Ovary (tissue), 10 donors: ENCODE results near the gene ACTBL2. TPM values are rescaled to one million over a fixed set of nuclear protein-coding genes. Genes with fewer than 3 reads are reported as not detected.

Experiments used
- DNase-seq, 5 donors: peaks; one replicate each; pipeline ENCODE4 v3.0.0-alpha.2; 2019 to 2020
- H3K27ac ChIP-seq, 2 donors: fragments of 200-600 bp; one replicate each; pipeline versions ENCODE4 v1.5.1 to v1.8.0; 2019 to 2022
- H3K27me3 ChIP-seq: fragments of 200-600 bp; one replicate; pipeline ENCODE4 v1.8.0; 2022
- H3K36me3 ChIP-seq: fragments of 200-600 bp; sonication (generic); one replicate; pipeline ENCODE4 v1.5.1; 2019
- H3K4me1 ChIP-seq: one replicate; pipeline ENCODE4 v1.8.1; 2013; ENCODE audit warnings: mild to moderate bottlenecking, moderate library complexity; ENCODE audit not compliant: insufficient read depth
- H3K4me3 ChIP-seq: fragments of 200-600 bp; sonication (generic); one replicate; pipeline ENCODE4 v1.5.1; 2017
- H3K9me3 ChIP-seq, 2 donors: fragments of 200-600 bp in 1 of 2; sonication (generic) in 1 of 2; one replicate each; pipeline versions ENCODE4 v1.5.1 to v1.8.1; 2013 to 2019; ENCODE audit warnings: mild to moderate bottlenecking in 1 of 2, moderate library complexity in 1 of 2
- CTCF ChIP-seq, 3 donors: fragments of 450-650 bp in 2 of 3; fragments of 200-600 bp in 1 of 3; IDR thresholded peaks; one replicate each; pipeline versions ENCODE4 v1.5.1 to v1.8.0; 2016 to 2022; ENCODE audit warnings: antibody characterized with exemption in 3 of 3, mild to moderate bottlenecking in 1 of 3
- EP300 ChIP-seq: sonication (generic); formaldehyde crosslinking; IDR thresholded peaks from one replicate; pipeline ENCODE4 v1.6.1; 2017; ENCODE audit warnings: antibody characterized with exemption
- POLR2A ChIP-seq: fragments of 450-650 bp; IDR thresholded peaks from one replicate; pipeline ENCODE4 v1.6.1; 2017; ENCODE audit warnings: antibody characterized with exemption, mild to moderate bottlenecking, moderate library complexity
- WGBS, 3 donors: extraction: QIAGEN DNeasy Blood & Tissue Kit in 1 of 3; methylation state at CpG; one replicate each; pipeline versions ENCODE4 v1.1.5 to v1.1.7; 2013 to 2017; 5-methylcytosine and 5-hydroxymethylcytosine counted together
- intact Hi-C, 4 donors: fragments of 100-400 bp; cut with DNase I; formaldehyde crosslinking; loops; one replicate each; pipeline versions ENCODE4 v1.11.0 to v1.15.1; 2022 to 2023
- long read RNA-seq, 3 donors: library from polyadenylated mRNA in 2 of 3; unstranded in 2 of 3; transcript quantifications; one replicate each; pipeline ENCODE4 v2.0.0 and lab custom pipeline, GENCODE V29; 2021 to 2026
- polyA plus RNA-seq, 2 donors: library from polyadenylated mRNA; stranded (reverse); fragments of 200-250 nt in 1 of 2; fragments of 350-450 nt in 1 of 2; fragmentation: Illumina TruSeq in 1 of 2; extraction: RNeasy Lipid Tissue Mini Kit (QIAGEN cat#74804) in 1 of 2; gene quantifications; one replicate each; pipeline ENCODE4 v1.2.3, GENCODE V29; 2013 to 2014
- total RNA-seq, 7 donors: library from RNA; depleted of rRNA in 2 of 7; stranded (reverse); fragments of >200 nt in 2 of 7; fragmentation: NEBNext Ultra II Directional in 3 of 7; extraction: Animal tissue kit (Norgen Biotek cat#: 25700) in 3 of 7; gene quantifications; one replicate each; pipeline versions ENCODE4 v1.1.0 to v1.2.4, GENCODE V29; 2016 to 2023
- donor health status: DM: no; HTN: no; CAD: no; lungs with moderate emphysema.
- donor health status: DM: no; HTN: no; CAD: no.
- donor health status: Bipolar disorder and iron deficiency.
- donor health status: DM: yes; HTN: yes; CAD: no.
- donor health status: DM: no; HTN: no; CAD: no.
- donor health status: DM: yes; HTN: yes; CAD: no.

Gene ACTBL2
- under 1 TPM in 1 of 7 donors, not detected in 6; 0.23 TPM for total RNA-seq
- polyA plus RNA-seq: not detected
- long read RNA-seq, donor 1: 0 reads
- long read RNA-seq, donor 2: 0 reads
- long read RNA-seq, donor 3: 0 reads

DNA sequence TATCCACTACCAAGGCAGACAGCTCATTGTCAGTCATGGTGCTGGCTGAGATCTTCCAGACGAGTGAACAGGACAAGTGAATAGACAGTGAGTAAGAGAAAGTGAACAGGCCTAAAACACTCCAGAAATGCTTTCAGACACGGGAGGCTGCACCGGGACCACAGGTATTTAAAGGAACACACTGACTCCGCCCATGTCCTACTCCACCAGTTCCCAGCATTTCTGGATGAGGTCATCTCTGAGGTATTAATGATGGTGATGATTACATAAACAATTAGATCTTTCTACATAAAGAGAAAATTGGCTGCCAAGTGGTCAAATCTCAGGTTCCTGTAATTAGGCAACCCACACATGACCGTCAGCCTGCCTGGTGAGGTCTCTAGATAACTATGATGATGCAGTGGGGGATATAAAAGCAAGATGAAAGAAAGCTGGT, at the start of gene ACTBL2:
Gene ACTBL2, minus strand, starts transcription at position 141 of the 436 bp plus-strand sequence. Its CDS starts 104 bp downstream, at position 37.
- no peak for DNase-seq
- TF ChIP-seq CTCF (IDR thresholded peaks at IDR 0.05) (no peak), EP300 (no peak), POLR2A (no peak)
- 85 to 94% (median 93%) methylated on average over 5 of the region's 5 CpGs for WGBS, 3 donors

DNA sequence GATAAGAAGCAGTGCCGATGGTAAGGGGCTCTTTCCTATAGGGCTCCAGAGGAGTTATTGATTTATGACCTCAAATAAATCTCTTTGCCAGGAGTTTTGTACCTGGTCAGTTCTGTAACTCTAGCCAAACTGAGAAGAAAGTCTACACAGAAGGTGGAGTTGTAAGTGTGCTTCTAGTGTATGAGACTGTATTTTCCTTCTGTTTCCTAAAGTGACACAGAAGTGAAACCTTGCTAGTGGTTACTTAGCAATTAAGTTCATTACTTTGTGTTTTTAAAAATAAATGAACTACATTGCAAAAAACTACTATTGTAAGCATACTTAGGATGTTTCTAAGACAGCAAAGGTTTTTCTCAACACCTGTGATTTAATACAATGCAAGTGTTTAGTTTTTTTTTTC, 48.7 kb upstream of the ACTBL2 start:
- intact Hi-C loops: no loop called here
- WGBS, 3 donors: 32 to 79% (median 73%) methylated on average over 1 of the region's 1 CpG
- no peak for DNase-seq

More for the DNA sequence above, at the start of gene ACTBL2:
- intact Hi-C loops: no loop called here
- Histone ChIP-seq H3K36me3 (no peaks in the 10 kb centered on the region), H3K4me1 (no peaks in the 10 kb centered on the region), H3K27me3 (no peaks in the 10 kb centered on the region), H3K27ac (no peak within 1 kb of the TSS), H3K9me3 (no peaks in the 10 kb centered on the region), H3K4me3 (no peak within 1 kb of the TSS)

DNA sequence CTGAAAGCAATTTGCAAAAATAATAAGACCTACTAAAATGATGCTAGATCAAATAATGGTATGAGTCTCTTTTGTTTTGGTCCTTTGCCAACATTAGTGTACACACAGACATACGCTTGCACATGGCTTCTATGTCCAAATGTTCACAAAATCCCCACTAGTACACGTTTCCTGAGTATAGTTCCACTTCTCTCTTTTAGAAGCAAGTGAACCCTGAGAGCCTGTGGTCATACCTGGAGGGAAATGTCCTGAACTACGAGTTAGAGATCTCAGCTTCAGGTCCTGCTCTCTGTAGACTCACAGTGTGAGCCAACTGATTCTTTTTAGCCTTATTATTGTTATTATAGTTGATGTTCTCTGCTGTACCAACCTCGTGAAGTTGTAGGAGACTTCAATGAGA, 47.3 kb upstream of the ACTBL2 start:
- Histone ChIP-seq H3K9me3 (no peaks in the 10 kb centered on the region), H3K4me3 (no peak overlapping the region), H3K27ac (no peak overlapping the region), H3K27me3 (no peaks in the 10 kb centered on the region), H3K4me1 (no peaks in the 10 kb centered on the region), H3K36me3 (no peaks in the 10 kb centered on the region)
- 81 to 86% (median 84%) methylated on average over 4 of the region's 4 CpGs for WGBS, 3 donors
- intact Hi-C loops: no loop called here
- TF ChIP-seq CTCF (IDR thresholded peaks at IDR 0.05): no peak
- no peak for TF ChIP-seq POLR2A
- TF ChIP-seq EP300: no peak
- DNase-seq: no peak

More for the DNA sequence above, 48.7 kb upstream of the ACTBL2 start:
- H3K4me1 ChIP-seq: no peaks in the 10 kb centered on the region
- no peak overlapping the region for H3K4me3 ChIP-seq
- no peak overlapping the region for H3K27ac ChIP-seq
- TF ChIP-seq EP300 (no peak), POLR2A (no peak), CTCF (IDR thresholded peaks at IDR 0.05) (no peak)
- H3K36me3 ChIP-seq: no peaks in the 10 kb centered on the region
- no peaks in the 10 kb centered on the region for H3K27me3 ChIP-seq
- no peaks in the 10 kb centered on the region for H3K9me3 ChIP-seq

- no peak for TF ChIP-seq EP300
- TF ChIP-seq CTCF (IDR thresholded peaks at IDR 0.05): no peak
- no peak for TF ChIP-seq POLR2A
- Histone ChIP-seq H3K36me3 (no peaks in the 10 kb centered on the region), H3K4me1 (no peaks in the 10 kb centered on the region), H3K4me3 (no peak overlapping the region), H3K27me3 (no peaks in the 10 kb centered on the region), H3K9me3 (no peaks in the 10 kb centered on the region), H3K27ac (no peak overlapping the region)
- intact Hi-C loops: no loop called here
- no peak for DNase-seq
- 85 to 90% (median 88%) methylated on average over 4 of the region's 4 CpGs for WGBS, 3 donors
Measured at GRCh38 chr5:57527870-57528269, 45.3 kb upstream of the ACTBL2 start.
